Endothelial cell of umbilical vein (primary cell): ENCODE results near the gene SYNDIG1. TPM values are rescaled to one million over a fixed set of nuclear protein-coding genes. Genes with fewer than 3 reads are reported as not detected.

Experiments
- BruUV-seq: library from RNA; stranded (reverse); fragments of 400-500 nt; replicated peaks from 2 replicates; lab custom pipeline; 2021; lab: Mats Ljungman, UMichigan
- CTCF ChIA-PET: fragments of 300-600, 350-600 bp; sonication (Branson Sonifier 250); formaldehyde crosslinking; loops from one replicate; lab custom pipeline; 2021; ENCODE audit warnings: antibody characterized with exemption, inconsistent platforms; lab: Charles Lee
- POLR2A ChIA-PET: fragments of 300-600, 350-600 bp; sonication (Branson Sonifier 250); formaldehyde crosslinking; loops from one replicate; lab custom pipeline; 2021; ENCODE audit warnings: antibody characterized with exemption, inconsistent platforms; lab: Charles Lee
- DNase-seq: peaks from one replicate; pipeline ENCODE4 v3.0.0-alpha.2; 2011; ENCODE audit warnings: low read depth, low spot score
- FAIRE-seq: peaks from 2 replicates; lab custom pipeline; 2011; peaks lifted over from hg19 to GRCh38; lab: Jason Lieb, UNC
- H2AFZ ChIP-seq: 2 replicates; pipeline ENCODE4 v1.6.0; 2012; ENCODE audit warnings: low read depth, low read length, control low read depth, inconsistent platforms
- H3K27ac ChIP-seq: 2 replicates; pipeline ENCODE4 v1.5.1; 2011; ENCODE audit warnings: low read depth, mild to moderate bottlenecking, control low read depth, low read length, moderate library complexity; ENCODE audit not compliant: insufficient read depth
- H3K27me3 ChIP-seq, 2 experiments: 2 replicates each; pipeline versions ENCODE4 v1.6.0 to v1.6.1; 2011; ENCODE audit warnings: low read length in 2 of 2, mixed read lengths in 1 of 2; ENCODE audit not compliant: control insufficient read depth in 2 of 2, insufficient read depth in 2 of 2
- H3K36me3 ChIP-seq, 2 experiments: 2 replicates in 1 of 2; 3 replicates in 1 of 2; pipeline ENCODE4 v1.5.1; 2011; ENCODE audit warnings: low read length in 2 of 2, mild to moderate bottlenecking in 1 of 2, moderate library complexity in 1 of 2; ENCODE audit not compliant: control insufficient read depth in 2 of 2, insufficient read depth in 2 of 2; ENCODE audit errors: extremely low read depth in 1 of 2
- H3K4me1 ChIP-seq: 3 replicates; pipeline ENCODE4 v1.5.1; 2011; ENCODE audit warnings: mild to moderate bottlenecking, low read length; ENCODE audit not compliant: control insufficient read depth, insufficient read depth; ENCODE audit errors: extremely low read depth
- H3K4me2 ChIP-seq: 2 replicates; pipeline ENCODE4 v1.6.1; 2011; ENCODE audit warnings: low read length, control low read depth, mixed read lengths; ENCODE audit not compliant: insufficient read depth
- H3K4me3 ChIP-seq, 3 experiments: fragments of 200-600 bp in 1 of 3; sonication (generic), shearing (Covaris generic) in 1 of 3; replicated peaks in 1 of 3; 2 replicates each; pipeline ENCODE4 v1.5.1; 2011 to 2016; ENCODE audit warnings: control low read depth in 3 of 3, low read length in 3 of 3, mild to moderate bottlenecking in 2 of 3, inconsistent platforms in 1 of 3, low read depth in 1 of 3, moderate library complexity in 1 of 3; ENCODE audit not compliant: insufficient read depth in 1 of 3
- H3K79me2 ChIP-seq: 2 replicates; pipeline ENCODE4 v1.6.0; 2012; ENCODE audit warnings: low read length, inconsistent platforms; ENCODE audit not compliant: control insufficient read depth, insufficient read depth
- H3K9ac ChIP-seq: replicated peaks from 2 replicates; pipeline ENCODE3; 2011; ENCODE audit warnings: low read length, control low read depth; ENCODE audit not compliant: insufficient read depth; ENCODE audit errors: extremely low read depth
- H3K9me1 ChIP-seq: replicated peaks from 3 replicates; pipeline ENCODE4 v1.6.0; 2011; ENCODE audit warnings: mild to moderate bottlenecking, low read length; ENCODE audit not compliant: control insufficient read depth, insufficient read depth; ENCODE audit errors: extremely low read depth
- H3K9me3 ChIP-seq: replicated peaks from 2 replicates; pipeline ENCODE4 v1.5.1; 2012; ENCODE audit warnings: low read length, inconsistent platforms; ENCODE audit not compliant: control insufficient read depth, insufficient read depth
- H4K20me1 ChIP-seq: replicated peaks from 2 replicates; pipeline ENCODE3; 2011; ENCODE audit warnings: mild to moderate bottlenecking, low read length; ENCODE audit not compliant: control insufficient read depth, insufficient read depth; ENCODE audit errors: extremely low read depth
- CTCF ChIP-seq, 2 donors: IDR thresholded peaks; 1 replicate in 1 of 2; 2 replicates in 1 of 2; pipeline ENCODE4 v1.5.1; 2011; ENCODE audit warnings: low read length in 2 of 2, mild to moderate bottlenecking in 2 of 2, moderate library complexity in 2 of 2, control low read depth in 1 of 2, inconsistent platforms in 1 of 2, low read depth in 1 of 2; ENCODE audit not compliant: insufficient read depth in 1 of 2; ENCODE audit errors: extremely low read depth in 1 of 2
- EZH2 ChIP-seq: IDR thresholded peaks from 2 replicates; pipeline ENCODE4 v1.6.1; 2012; ENCODE audit warnings: borderline replicate concordance, low read depth, mild to moderate bottlenecking, moderate library complexity, low read length, inconsistent platforms; ENCODE audit not compliant: severe bottlenecking
- FOS ChIP-seq: IDR thresholded peaks from 2 replicates; pipeline ENCODE4 v1.6.1; 2011; ENCODE audit warnings: mild to moderate bottlenecking, low read length, moderate library complexity, borderline replicate concordance; ENCODE audit not compliant: insufficient read depth
- GATA2 ChIP-seq: IDR thresholded peaks from 2 replicates; pipeline ENCODE4 v1.7.0; 2011; ENCODE audit warnings: low read depth, mild to moderate bottlenecking, moderate library complexity, mixed read lengths, low read length; ENCODE audit not compliant: insufficient read length, insufficient read depth
- JUN ChIP-seq: IDR thresholded peaks from 2 replicates; pipeline ENCODE4 v1.6.1; 2011; ENCODE audit warnings: borderline replicate concordance, low read depth; ENCODE audit not compliant: insufficient read length, insufficient read depth
- MAX ChIP-seq: IDR thresholded peaks from 2 replicates; pipeline ENCODE4 v1.6.1; 2011; ENCODE audit not compliant: insufficient read depth, insufficient read length
- MYC ChIP-seq: IDR thresholded peaks from one replicate; pipeline ENCODE4 v1.6.1; 2011; ENCODE audit warnings: mild to moderate bottlenecking, low read depth, low read length
- POLR2A ChIP-seq: IDR thresholded peaks from 2 replicates; pipeline ENCODE4 v1.6.1; 2012; ENCODE audit warnings: low read depth, mild to moderate bottlenecking, control low read depth, low read length
- POLR2AphosphoS5 ChIP-seq: IDR thresholded peaks from 2 replicates; pipeline ENCODE4 v1.6.1; 2012; ENCODE audit warnings: low read depth, mild to moderate bottlenecking, control low read depth, low read length, moderate library complexity; ENCODE audit not compliant: insufficient read depth
- dilution Hi-C: fragments of 300-500 bp; cut with MboI; formaldehyde crosslinking; loops from one replicate; pipeline ENCODE4 v1.15.0; 2019; ENCODE audit warnings: low sequenced_read_pairs; ENCODE audit not compliant: extremely low pct_ligation_motif_present
- intact Hi-C: fragments of 100-400 bp; cut with micrococcal nuclease; formaldehyde crosslinking; loops from one replicate; pipeline ENCODE4 v1.10.0; 2022
- polyA plus RNA-seq, 4 experiments: library from polyadenylated mRNA; depleted of rRNA in 3 of 4; stranded (reverse) in 3 of 4; unstranded in 1 of 4; fragments of >200 nt; gene quantifications; 2 replicates each; pipeline versions ENCODE4 v1.2.1 to v1.2.3, GENCODE V29; 2011 to 2012; ENCODE audit warnings: missing spikeins in 1 of 4
- total RNA-seq: library from RNA; stranded (reverse); gene quantifications from 2 replicates; pipeline ENCODE4 v1.2.3, GENCODE V29; 2021

Gene SYNDIG1
- total and polyA plus RNA-seq, 2 donors (not counting 3 experiments of a cell fraction or from before 2014, with no cell fraction given), result not detected

GRCh38 chr20:24485981-24486380, 16.6 kb downstream of the SYNDIG1 start:
- ChIA-PET CTCF (no interaction called here), POLR2A (no interaction called here)
- TF ChIP-seq GATA2 (no peak), MYC (no peak), POLR2A (no peak), MAX (no peak), EZH2 (no peak), FOS (no peak), POLR2AphosphoS5 (no peak), JUN (no peak), CTCF (IDR thresholded peaks at IDR 0.05; ENCODE audit: extremely low read depth in 1 of 2, insufficient read depth in 1 of 2, low read depth in 1 of 2, low read length in 2 of 2) (no peak)
- H3K36me3 ChIP-seq, result no peaks in the 10 kb centered on the region
- H3K4me3 ChIP-seq, result no peak overlapping the region
- no peaks in the 10 kb centered on the region for H3K79me2 ChIP-seq
- FAIRE-seq (no peak), DNase-seq (no peak)
- no peak overlapping the region for H3K4me2 ChIP-seq
- no peak overlapping the region for H2AFZ ChIP-seq
- H4K20me1 ChIP-seq, result no peaks in the 10 kb centered on the region
- BruUV-seq, result no TSS peak
- intact Hi-C loops, result no loop called here
- H3K4me1 ChIP-seq, result no peaks in the 10 kb centered on the region
- no peak overlapping the region for H3K9ac ChIP-seq
- dilution Hi-C loops, result no loop called here
- no peaks in the 10 kb centered on the region for H3K9me1 ChIP-seq
- H3K27ac ChIP-seq, result no peak overlapping the region
- no peaks in the 10 kb centered on the region for H3K27me3 ChIP-seq
- no peaks in the 10 kb centered on the region for H3K9me3 ChIP-seq
